Esophagus squamous epithelium (tissue), 5 donors: Measurements from ENCODE around the gene BTBD8. TPM values are rescaled to one million over a fixed set of nuclear protein-coding genes. Genes with fewer than 3 reads are reported as not detected.

ENCODE experiments used
- DNase-seq: peaks from one replicate; lab custom pipeline; 2025; lab: John Stamatoyannopoulos, UW
- H3K27ac ChIP-seq, 4 donors: fragments of 200-600 bp; sonication (generic); one replicate each; pipeline ENCODE4 v1.5.1; 2016 to 2019; ENCODE audit warnings: mild to moderate bottlenecking in 1 of 4
- H3K27me3 ChIP-seq, 4 donors: fragments of 200-600 bp; sonication (generic); 1 replicate in 3 of 4; 2 replicates in 1 of 4; pipeline versions ENCODE4 v1.5.1 to v1.6.0; 2017 to 2021; ENCODE audit warnings: antibody characterized with exemption in 1 of 4
- H3K36me3 ChIP-seq, 3 donors: fragments of 200-600 bp; sonication (generic); one replicate each; pipeline ENCODE4 v1.5.1; 2016 to 2019
- H3K4me1 ChIP-seq, 3 donors: fragments of 200-600 bp; sonication (generic); one replicate each; pipeline ENCODE4 v1.5.1; 2017 to 2019
- H3K4me3 ChIP-seq, 4 donors: fragments of 200-600 bp; sonication (generic); 1 replicate in 3 of 4; 2 replicates in 1 of 4; pipeline ENCODE4 v1.5.1; 2016 to 2019; ENCODE audit warnings: mild to moderate bottlenecking in 2 of 4, moderate library complexity in 1 of 4
- H3K9me3 ChIP-seq, 3 donors: fragments of 200-600 bp; sonication (generic); one replicate each; pipeline ENCODE4 v1.5.1; 2016 to 2019
- CTCF ChIP-seq, 6 experiments: fragments of 450-650 bp in 4 of 6; fragments of 200-600 bp in 2 of 6; sonication (generic) in 2 of 6; IDR thresholded peaks; one replicate each; pipeline ENCODE4 v1.5.1; 2016 to 2019; ENCODE audit warnings: antibody characterized with exemption in 6 of 6, mild to moderate bottlenecking in 4 of 6, moderate library complexity in 4 of 6
- POLR2A ChIP-seq, 4 donors: fragments of 450-650 bp; IDR thresholded peaks; one replicate each; pipeline ENCODE4 v1.6.1; 2017; ENCODE audit warnings: antibody characterized with exemption in 4 of 4, mild to moderate bottlenecking in 4 of 4, moderate library complexity in 3 of 4
- WGBS, 2 donors: methylation state at CpG; one replicate each; pipeline ENCODE4 v1.1.5; 2018; 5-methylcytosine and 5-hydroxymethylcytosine counted together
- intact Hi-C: fragments of 100-400 bp; cut with DNase I; formaldehyde crosslinking; loops from one replicate; pipeline ENCODE4 v1.15.0; 2022
- total RNA-seq, 4 donors: library from RNA; depleted of rRNA; stranded (reverse); fragments of >200 nt; gene quantifications; one replicate each; pipeline ENCODE4 v1.1.0, GENCODE V29; 2016
- donor health status: DM: yes; HTN: yes; CAD: no.

Gene BTBD8
- total RNA-seq, 4 donors from 2014 or later, result 0.83 to 4.0 (median 2.7) TPM

- H3K27ac ChIP-seq, result no peak overlapping the region
- no peak for DNase-seq
- H3K27me3 ChIP-seq, result no peaks in the 10 kb centered on the region
- no peak overlapping the region for H3K4me3 ChIP-seq
- H3K36me3 ChIP-seq, result peaks cover 0 to 5% (median 0%) of the 10 kb centered on the region in 3 donors
- WGBS, 2 donors, result 64 to 66% methylated on average over 4 of the region's 4 CpGs
- no peaks in the 10 kb centered on the region for H3K9me3 ChIP-seq
- intact Hi-C loops, result no loop called here
- no peaks in the 10 kb centered on the region for H3K4me1 ChIP-seq
- TF ChIP-seq POLR2A (IDR thresholded peaks at IDR 0.05) (no peak), CTCF (IDR thresholded peaks at IDR 0.05) (no peak)
Measured at GRCh38 chr1:92125204-92125603, 45.1 kb downstream of the BTBD8 start.

- 78 to 84% methylated on average over 3 of the region's 3 CpGs for WGBS, 2 donors
- Histone ChIP-seq H3K9me3 (no peaks in the 10 kb centered on the region), H3K36me3 (peaks cover 0 to 13% (median 0%) of the 10 kb centered on the region in 3 donors), H3K27ac (no peak overlapping the region), H3K4me1 (no peaks in the 10 kb centered on the region), H3K4me3 (no peak overlapping the region), H3K27me3 (no peaks in the 10 kb centered on the region)
- DNase-seq, result no peak
- intact Hi-C loops, result no loop called here
- TF ChIP-seq POLR2A (IDR thresholded peaks at IDR 0.05) (no peak), CTCF (IDR thresholded peaks at IDR 0.05) (no peak)
Measured at GRCh38 chr1:92126088-92126487, 45.9 kb downstream of the BTBD8 start.

GRCh38 chr1:92134331-92134730 is 54.2 kb downstream of the BTBD8 start:
- intact Hi-C loops, result no loop called here
- H3K4me3 ChIP-seq, result no peak overlapping the region
- no peaks in the 10 kb centered on the region for H3K4me1 ChIP-seq
- H3K27me3 ChIP-seq, result no peaks in the 10 kb centered on the region
- no peaks in the 10 kb centered on the region for H3K9me3 ChIP-seq
- DNase-seq, result no peak
- no peak overlapping the region for H3K27ac ChIP-seq
- no peak for TF ChIP-seq POLR2A (IDR thresholded peaks at IDR 0.05)
- TF ChIP-seq CTCF (IDR thresholded peaks at IDR 0.05), result no peak
- H3K36me3 ChIP-seq, result peaks cover 0 to 21% (median 0%) of the 10 kb centered on the region in 3 donors

GRCh38 chr1:92136341-92136740 is 56.2 kb downstream of the BTBD8 start:
- Histone ChIP-seq H3K4me1 (no peaks in the 10 kb centered on the region), H3K4me3 (no peak overlapping the region), H3K27me3 (no peaks in the 10 kb centered on the region), H3K9me3 (no peaks in the 10 kb centered on the region), H3K27ac (no peak overlapping the region), H3K36me3 (peaks cover 0 to 5% (median 0%) of the 10 kb centered on the region in 3 donors)
- 66 to 68% methylated on average over 2 of the region's 2 CpGs for WGBS, 2 donors
- DNase-seq, result no peak
- intact Hi-C loops, result no loop called here
- TF ChIP-seq CTCF (IDR thresholded peaks at IDR 0.05), result no peak

- H3K36me3 ChIP-seq, result peaks cover 0 to 17% (median 0%) of the 10 kb centered on the region in 3 donors
- WGBS, 2 donors, result 93 to 94% methylated on average over 2 of the region's 2 CpGs
- no peak for DNase-seq
- intact Hi-C loops, result no loop called here
- H3K27ac ChIP-seq, result no peak overlapping the region
- no peaks in the 10 kb centered on the region for H3K27me3 ChIP-seq
- peaks cover 0 to 21% (median 6%) of the 10 kb centered on the region in 3 donors for H3K9me3 ChIP-seq
- TF ChIP-seq CTCF (IDR thresholded peaks at IDR 0.05) (no peak), POLR2A (IDR thresholded peaks at IDR 0.05) (no peak)
- H3K4me1 ChIP-seq, result no peaks in the 10 kb centered on the region
- H3K4me3 ChIP-seq, result no peak overlapping the region
Measured at GRCh38 chr1:92154934-92155333, 74.8 kb downstream of the BTBD8 start.
